Thymus (tissue), 11 donors: Measurements from ENCODE around the gene MACROH2A1. TPM values are rescaled to one million over a fixed set of nuclear protein-coding genes. Genes with fewer than 3 reads are reported as not detected.

Experiments used
- DNase-seq, 9 donors: peaks; one replicate each; pipeline ENCODE4 v3.0.0-alpha.2; 2013; ENCODE audit warnings: low spot score in 9 of 9, low read depth in 6 of 9, missing footprints in 1 of 9
- H3K27ac ChIP-seq, 2 donors: one replicate each; pipeline ENCODE4 v1.5.1; 2013; ENCODE audit warnings: control low read depth in 1 of 2, low read depth in 1 of 2, low read length in 1 of 2, mild to moderate bottlenecking in 1 of 2, moderate library complexity in 1 of 2
- H3K27me3 ChIP-seq, 2 donors: one replicate each; pipeline ENCODE4 v1.5.1; 2013; ENCODE audit warnings: low read length in 1 of 2; ENCODE audit not compliant: control insufficient read depth in 2 of 2, insufficient read depth in 1 of 2
- H3K36me3 ChIP-seq, 2 donors: one replicate each; pipeline ENCODE4 v1.5.1; 2013; ENCODE audit warnings: low read length in 1 of 2, mild to moderate bottlenecking in 1 of 2, moderate library complexity in 1 of 2; ENCODE audit not compliant: control insufficient read depth in 2 of 2, insufficient read depth in 2 of 2
- H3K4me1 ChIP-seq, 2 donors: one replicate each; pipeline ENCODE4 v1.5.1; 2013; ENCODE audit warnings: low read length in 2 of 2; ENCODE audit not compliant: control insufficient read depth in 2 of 2, insufficient read depth in 2 of 2
- H3K4me3 ChIP-seq, 2 donors: one replicate each; pipeline ENCODE4 v1.5.1; 2013; ENCODE audit warnings: low read length in 2 of 2, control low read depth in 1 of 2, mild to moderate bottlenecking in 1 of 2
- H3K9me3 ChIP-seq, 2 donors: one replicate each; pipeline ENCODE4 v1.5.1; 2013; ENCODE audit warnings: low read length in 1 of 2, mild to moderate bottlenecking in 1 of 2; ENCODE audit not compliant: control insufficient read depth in 2 of 2, insufficient read depth in 1 of 2
- WGBS: extraction: QIAGEN DNeasy Blood & Tissue Kit; methylation state at CpG from one replicate; pipeline ENCODE4 v1.1.7; 2013; 5-methylcytosine and 5-hydroxymethylcytosine counted together
- polyA plus RNA-seq: library from polyadenylated mRNA; stranded (reverse); fragments of 200-250 nt; gene quantifications from one replicate; pipeline ENCODE4 v1.2.3, GENCODE V29; 2013
- total RNA-seq: library from RNA; stranded (reverse); fragments of 120-200 nt; gene quantifications from one replicate; pipeline ENCODE4 v1.2.4, GENCODE V29; 2013
- donor health status: healthy.

The MACROH2A1 gene
- total and polyA plus RNA-seq, 2 donors, result 206 to 244 TPM

DNA sequence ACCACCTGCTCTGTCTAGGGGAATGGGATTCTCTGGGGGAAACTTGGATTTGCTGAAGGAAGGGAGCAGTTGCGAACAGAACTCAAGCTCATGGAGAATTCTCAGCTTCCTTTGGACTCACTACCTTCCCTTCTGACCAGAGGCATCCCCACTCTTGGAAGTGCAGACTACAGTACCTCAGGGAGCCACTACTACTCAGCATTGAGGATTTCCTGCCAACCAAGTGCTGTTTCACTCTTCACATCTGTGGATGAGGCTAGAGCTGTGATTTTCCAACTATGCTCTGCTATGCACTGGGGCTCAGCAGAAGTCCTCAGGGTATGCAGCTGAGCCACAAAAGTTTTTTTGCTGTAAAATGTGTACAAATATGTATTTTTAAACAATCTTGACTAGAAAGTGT, 43.9 kb downstream of the MACROH2A1 start:
- WGBS, result 95% methylated on average over 1 of the region's 1 CpG
- peaks cover 63 to 81% of the 10 kb centered on the region in 2 donors for H3K36me3 ChIP-seq
- no peak for DNase-seq
- H3K27ac ChIP-seq, result no peak overlapping the region
- H3K27me3 ChIP-seq, result no peaks in the 10 kb centered on the region
- no peaks in the 10 kb centered on the region for H3K9me3 ChIP-seq
- H3K4me1 ChIP-seq, result no peaks in the 10 kb centered on the region
- H3K4me3 ChIP-seq, result no peak overlapping the region

DNA sequence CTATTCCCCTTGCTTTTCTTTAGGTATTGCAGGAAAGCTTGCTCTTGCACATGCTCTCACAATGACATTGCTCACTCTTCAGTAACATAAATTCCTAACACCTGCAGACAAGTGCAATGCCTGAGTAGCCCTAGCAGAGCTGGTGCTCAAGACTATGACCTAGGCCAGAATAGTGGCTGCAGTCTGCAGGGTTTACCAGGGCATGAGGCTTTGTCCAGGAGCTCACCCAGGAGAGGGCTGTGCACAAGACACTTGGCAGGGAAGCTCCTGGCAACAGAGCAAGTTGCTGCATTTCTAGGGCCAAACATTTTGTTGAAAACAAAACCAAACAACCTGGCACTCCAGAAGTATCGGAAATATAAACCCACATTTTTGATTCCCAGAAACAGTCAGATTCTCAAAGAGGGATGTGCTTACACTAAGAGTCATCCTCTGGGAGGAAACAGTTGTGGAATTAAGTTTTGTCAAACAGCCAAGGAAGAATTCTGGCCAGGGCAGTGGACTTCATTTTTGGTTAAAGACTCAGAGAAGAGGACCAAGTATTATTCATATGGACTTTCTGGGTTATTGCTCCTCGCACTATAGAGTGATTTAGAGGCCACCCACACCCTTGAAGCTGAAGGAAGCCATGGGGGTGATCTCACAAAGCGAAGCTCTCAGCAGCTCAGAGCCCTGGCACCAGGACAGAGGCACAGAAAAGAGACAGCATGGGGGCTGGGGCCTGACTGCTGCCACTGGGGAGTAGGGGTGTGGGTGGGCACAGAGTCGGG, 44.9 kb downstream of the MACROH2A1 start:
- no peaks in the 10 kb centered on the region for H3K4me1 ChIP-seq
- H3K4me3 ChIP-seq, result no peak overlapping the region
- peaks cover 62 to 82% of the 10 kb centered on the region in 2 donors for H3K36me3 ChIP-seq

DNA sequence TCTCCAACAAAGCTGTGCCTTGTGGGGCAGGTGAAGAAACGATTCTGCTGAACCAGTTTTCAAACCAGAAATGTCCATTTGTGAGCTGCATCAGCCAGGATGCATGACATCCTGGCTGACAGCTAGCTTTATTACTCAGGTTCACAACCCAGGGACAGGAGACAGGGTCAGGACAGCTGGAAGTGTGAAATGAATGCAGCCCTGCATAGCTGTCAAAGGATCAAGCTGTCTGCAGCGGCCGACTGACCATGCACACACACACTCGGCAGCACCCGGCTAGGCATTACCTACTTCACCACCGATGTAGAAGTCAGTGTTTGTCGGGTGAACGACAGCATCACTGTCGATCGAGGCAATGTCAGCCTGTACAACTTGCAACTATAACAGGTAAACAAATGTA, 48.5 kb downstream of the MACROH2A1 start:
- Histone ChIP-seq H3K27me3 (no peaks in the 10 kb centered on the region), H3K4me1 (no peaks in the 10 kb centered on the region), H3K4me3 (no peak overlapping the region), H3K9me3 (no peaks in the 10 kb centered on the region), H3K36me3 (peaks cover 57 to 84% of the 10 kb centered on the region in 2 donors), H3K27ac (no peak overlapping the region)
- no peak for DNase-seq
- 95% methylated on average over 10 of the region's 10 CpGs for WGBS

More for the DNA sequence above, 44.9 kb downstream of the MACROH2A1 start:
- Histone ChIP-seq H3K9me3 (no peaks in the 10 kb centered on the region), H3K27me3 (no peaks in the 10 kb centered on the region), H3K27ac (peak overlapping the region in 1 of 2 donors; percentile 10)
- DNase-seq, result no peak
- 97% methylated on average over 4 of the region's 4 CpGs for WGBS

DNA sequence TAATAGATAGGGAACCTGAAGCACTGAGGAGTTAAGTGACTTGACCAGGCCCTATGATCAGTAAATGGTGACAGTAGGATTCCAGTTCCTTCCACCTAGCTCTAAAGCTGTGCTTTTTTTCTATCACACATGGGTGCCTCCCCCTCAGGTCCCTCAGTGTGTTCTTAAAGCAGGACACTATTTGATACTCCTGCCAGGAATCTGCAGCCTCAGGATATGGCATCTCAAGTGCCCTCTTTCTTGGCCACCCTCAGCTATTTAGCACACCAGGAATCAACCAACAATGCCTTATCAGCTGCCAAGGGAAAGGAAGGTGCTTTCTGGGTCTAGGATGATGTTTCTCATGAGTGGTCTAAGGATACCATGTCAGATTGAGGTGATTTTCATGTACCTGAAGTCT, 49.1 kb downstream of the MACROH2A1 start:
- H3K27ac ChIP-seq, result no peak overlapping the region
- DNase-seq, result no peak
- no peaks in the 10 kb centered on the region for H3K9me3 ChIP-seq
- no peaks in the 10 kb centered on the region for H3K27me3 ChIP-seq
- peaks cover 51 to 84% of the 10 kb centered on the region in 2 donors for H3K36me3 ChIP-seq
- H3K4me1 ChIP-seq, result no peaks in the 10 kb centered on the region
- H3K4me3 ChIP-seq, result no peak overlapping the region

DNA sequence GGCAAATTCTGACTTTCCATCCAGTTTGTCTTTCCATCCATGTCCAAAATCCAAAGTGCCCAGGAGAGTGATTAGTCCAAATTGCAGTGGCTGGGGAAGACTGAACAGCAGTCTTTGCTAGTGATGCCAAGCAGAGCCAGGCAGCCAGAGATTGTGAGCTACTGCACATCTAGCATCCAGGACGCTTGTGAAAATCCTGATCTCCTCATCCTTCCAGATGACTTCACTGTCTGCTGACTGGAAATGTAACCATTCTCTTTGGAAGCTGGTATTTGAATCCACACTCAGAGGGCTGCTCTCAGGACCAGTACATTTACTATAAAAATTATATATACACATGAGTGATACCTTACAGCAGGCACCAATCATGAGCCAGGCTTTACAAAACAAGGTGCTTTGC, 49.6 kb downstream of the MACROH2A1 start:
- Histone ChIP-seq H3K9me3 (no peaks in the 10 kb centered on the region), H3K27me3 (no peaks in the 10 kb centered on the region), H3K4me1 (no peaks in the 10 kb centered on the region), H3K4me3 (no peak overlapping the region), H3K27ac (no peak overlapping the region), H3K36me3 (peaks cover 50 to 85% of the 10 kb centered on the region in 2 donors)
- DNase-seq, result no peak
- WGBS, result 96% methylated on average over 1 of the region's 1 CpG

DNA sequence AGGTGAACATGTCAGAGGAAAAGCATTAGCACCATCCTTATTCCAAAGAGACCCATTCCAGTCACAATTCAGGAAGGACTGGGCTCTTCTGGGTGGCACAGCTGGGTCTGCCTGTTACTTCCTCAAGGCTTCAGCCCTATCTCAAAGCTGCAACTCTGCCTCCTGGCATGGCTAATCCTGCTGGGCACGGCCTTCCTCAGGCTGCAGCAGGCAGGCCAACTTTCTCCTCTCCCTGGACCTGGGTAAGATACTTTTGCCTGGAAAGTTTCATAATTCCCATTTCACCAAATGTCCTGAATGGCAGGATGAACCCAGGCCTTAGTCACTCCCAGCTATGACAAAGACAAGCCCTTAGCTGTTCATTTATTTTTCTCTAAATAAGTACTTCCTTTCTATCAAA, 50.1 kb downstream of the MACROH2A1 start:
- DNase-seq, result no peak
- no peak overlapping the region for H3K4me3 ChIP-seq
- no peaks in the 10 kb centered on the region for H3K4me1 ChIP-seq
- 95% methylated on average over 1 of the region's 1 CpG for WGBS
- H3K36me3 ChIP-seq, result peaks cover 50 to 84% of the 10 kb centered on the region in 2 donors
- no peaks in the 10 kb centered on the region for H3K9me3 ChIP-seq
- H3K27me3 ChIP-seq, result no peaks in the 10 kb centered on the region
- no peak overlapping the region for H3K27ac ChIP-seq

DNA sequence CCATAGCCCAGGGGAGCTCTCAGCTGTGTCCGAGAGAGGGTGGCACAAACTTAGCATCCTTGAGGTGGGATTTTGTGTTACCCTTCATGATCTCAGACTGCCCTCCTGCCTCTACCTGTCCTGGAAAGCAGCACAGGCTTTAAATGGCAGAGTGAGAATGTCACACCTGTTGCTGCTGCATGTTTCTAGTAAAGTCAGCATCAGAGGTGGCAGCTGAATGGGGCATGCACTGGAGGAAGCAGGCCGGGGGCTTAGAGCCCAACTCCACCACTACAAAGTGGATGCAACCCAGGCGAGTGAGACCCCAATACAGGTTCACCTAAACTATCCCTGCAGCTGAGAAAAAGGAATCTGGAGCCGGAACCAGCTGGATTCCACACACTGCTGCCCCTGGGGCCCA, 51.6 kb downstream of the MACROH2A1 start:
- Histone ChIP-seq H3K9me3 (no peaks in the 10 kb centered on the region), H3K27ac (no peak overlapping the region), H3K36me3 (peaks cover 55 to 90% of the 10 kb centered on the region in 2 donors), H3K4me1 (no peaks in the 10 kb centered on the region), H3K4me3 (no peak overlapping the region), H3K27me3 (no peaks in the 10 kb centered on the region)
- WGBS, result 95% methylated on average over 4 of the region's 4 CpGs
- no peak for DNase-seq

DNA sequence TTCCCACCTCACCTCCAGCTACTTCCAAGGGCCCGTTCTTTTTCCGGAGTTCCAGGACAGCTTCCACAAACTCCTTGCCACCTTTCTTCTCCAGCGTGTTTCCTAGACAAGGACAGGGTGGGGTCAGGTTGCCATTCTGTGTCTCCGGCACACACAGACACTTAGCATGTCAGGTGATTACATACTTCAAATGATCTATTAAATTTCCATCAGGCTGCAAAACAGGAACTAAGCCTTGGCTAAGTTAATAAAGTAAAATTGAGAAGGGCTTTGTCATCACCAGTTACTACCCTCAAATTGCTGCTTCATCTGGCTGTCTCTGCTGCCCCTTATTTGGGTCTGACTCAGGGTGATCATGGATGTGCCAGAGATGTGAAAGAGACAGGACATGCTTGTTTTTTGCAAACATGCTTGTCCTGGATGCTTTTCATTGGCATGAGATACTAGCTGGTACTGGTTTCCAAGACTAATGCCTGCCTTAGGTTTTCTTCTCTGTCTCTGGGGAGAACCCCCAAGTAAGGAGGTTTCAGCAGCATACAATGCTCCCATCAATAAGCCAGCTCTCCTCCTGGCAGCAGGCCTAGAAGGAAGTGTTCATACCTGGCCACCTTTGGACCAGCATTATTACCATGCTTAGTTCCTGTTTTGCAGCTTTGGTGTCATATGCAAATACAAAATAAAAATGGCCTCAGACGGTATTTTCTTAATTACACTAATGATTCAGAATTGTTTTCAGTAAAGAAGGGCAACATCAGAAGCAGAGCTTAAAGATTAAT, 52.9 kb downstream of the MACROH2A1 start:
- no peak for DNase-seq
- 97% methylated on average over 5 of the region's 5 CpGs for WGBS
- H3K27ac ChIP-seq, result no peak overlapping the region
- no peak overlapping the region for H3K4me3 ChIP-seq
- no peaks in the 10 kb centered on the region for H3K4me1 ChIP-seq
- H3K9me3 ChIP-seq, result no peaks in the 10 kb centered on the region
- H3K36me3 ChIP-seq, result peaks cover 61 to 94% of the 10 kb centered on the region in 2 donors
- no peaks in the 10 kb centered on the region for H3K27me3 ChIP-seq

DNA sequence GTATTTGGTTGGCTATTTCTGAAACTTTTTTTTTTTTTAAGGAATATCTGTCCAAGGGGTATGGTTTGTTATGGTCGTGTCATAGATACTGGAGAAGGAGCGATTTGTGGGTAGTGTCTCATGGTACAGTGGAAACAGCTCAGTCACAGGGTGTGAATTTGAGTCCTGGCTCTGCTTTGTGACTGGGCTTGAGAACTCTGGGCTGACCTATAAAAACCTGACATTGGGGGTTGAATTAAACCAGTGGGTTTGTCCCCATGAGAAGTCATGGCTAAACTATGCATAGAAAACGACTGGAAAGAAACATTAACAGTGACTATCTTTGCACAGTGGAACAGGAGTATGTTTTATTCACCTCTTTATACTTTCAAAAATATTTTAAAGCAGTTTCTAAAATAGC, 54.7 kb downstream of the MACROH2A1 start:
- Histone ChIP-seq H3K27me3 (no peaks in the 10 kb centered on the region), H3K4me3 (no peak overlapping the region), H3K4me1 (no peaks in the 10 kb centered on the region), H3K36me3 (peaks cover 64 to 93% of the 10 kb centered on the region in 2 donors), H3K9me3 (no peaks in the 10 kb centered on the region), H3K27ac (no peak overlapping the region)
- 97% methylated on average over 3 of the region's 3 CpGs for WGBS
- no peak for DNase-seq
